HG02678 (cell line): ENCODE data around the gene SH3RF2.
"Not testable (repeated sequence)": the region's sequence is repeated elsewhere in the genome, so short reads cannot be mapped to it uniquely, and the experiment has no call there.

Experiments
- ATAC-seq: cut with Tn5 transposase; IDR thresholded peaks from one replicate; pipeline ENCODE4 v1.9.1; 2021; ENCODE audit warnings: mild to moderate bottlenecking, moderate library complexity; ENCODE audit not compliant: unreplicated experiment

Gene SH3RF2

DNA sequence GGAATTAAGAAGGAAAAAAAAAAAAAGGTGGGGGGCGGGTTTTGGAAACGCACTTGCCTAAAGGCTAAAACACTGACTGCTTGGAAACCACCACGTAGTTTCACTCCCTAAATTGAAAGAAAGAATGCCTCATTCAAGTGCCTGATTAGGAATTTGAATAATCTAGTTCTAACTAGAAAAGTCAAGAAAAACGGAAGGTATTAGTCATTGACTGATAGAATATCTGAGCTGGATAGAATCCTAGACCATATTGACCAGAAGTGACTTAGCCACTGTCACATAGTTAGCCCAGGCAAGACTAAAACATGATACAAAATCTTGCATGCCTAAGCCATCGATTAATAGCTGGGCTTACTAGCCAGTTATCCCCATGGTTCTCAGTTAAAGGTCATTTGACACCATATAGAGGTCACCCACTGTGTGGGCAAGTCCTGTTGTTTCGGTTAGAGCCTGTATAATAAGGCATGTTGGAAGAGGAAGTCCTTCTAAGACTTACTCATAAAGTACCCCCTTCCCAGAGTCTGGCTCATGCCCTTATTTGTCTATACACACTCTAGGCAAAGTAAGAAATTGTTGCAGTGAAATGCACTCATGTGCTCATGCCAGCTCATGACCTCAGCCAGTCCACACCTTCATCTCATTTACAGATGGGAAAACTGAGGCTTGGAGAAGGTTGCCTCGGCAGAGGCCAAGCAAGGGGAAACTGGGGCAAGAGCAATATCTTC lies 40.2 kb downstream of the SH3RF2 start:
- ATAC-seq: no peak

- ATAC-seq: no peak
Observed at GRCh38 chr5:145978171-145978570, 41.8 kb downstream of the SH3RF2 start.

DNA sequence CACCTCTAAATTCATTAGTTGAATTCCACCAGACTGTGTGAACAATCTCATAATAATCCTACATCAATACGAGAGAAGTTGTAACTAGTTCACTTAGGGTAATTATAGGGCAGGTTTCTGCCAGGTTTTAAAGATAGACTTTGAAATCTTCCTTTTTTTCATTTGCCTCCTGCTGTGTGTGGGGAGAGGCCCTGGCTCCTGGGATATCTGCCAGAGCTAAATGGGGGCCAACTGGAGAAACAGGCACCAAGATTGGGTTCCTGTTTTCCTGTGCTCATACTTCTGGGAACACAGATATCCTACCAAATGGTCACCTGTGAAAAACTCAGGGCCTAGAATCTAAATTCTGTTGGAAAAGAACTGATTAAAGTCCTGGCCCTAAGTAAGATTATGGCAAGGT lies 42.3 kb downstream of the SH3RF2 start:
- ATAC-seq: no peak

DNA sequence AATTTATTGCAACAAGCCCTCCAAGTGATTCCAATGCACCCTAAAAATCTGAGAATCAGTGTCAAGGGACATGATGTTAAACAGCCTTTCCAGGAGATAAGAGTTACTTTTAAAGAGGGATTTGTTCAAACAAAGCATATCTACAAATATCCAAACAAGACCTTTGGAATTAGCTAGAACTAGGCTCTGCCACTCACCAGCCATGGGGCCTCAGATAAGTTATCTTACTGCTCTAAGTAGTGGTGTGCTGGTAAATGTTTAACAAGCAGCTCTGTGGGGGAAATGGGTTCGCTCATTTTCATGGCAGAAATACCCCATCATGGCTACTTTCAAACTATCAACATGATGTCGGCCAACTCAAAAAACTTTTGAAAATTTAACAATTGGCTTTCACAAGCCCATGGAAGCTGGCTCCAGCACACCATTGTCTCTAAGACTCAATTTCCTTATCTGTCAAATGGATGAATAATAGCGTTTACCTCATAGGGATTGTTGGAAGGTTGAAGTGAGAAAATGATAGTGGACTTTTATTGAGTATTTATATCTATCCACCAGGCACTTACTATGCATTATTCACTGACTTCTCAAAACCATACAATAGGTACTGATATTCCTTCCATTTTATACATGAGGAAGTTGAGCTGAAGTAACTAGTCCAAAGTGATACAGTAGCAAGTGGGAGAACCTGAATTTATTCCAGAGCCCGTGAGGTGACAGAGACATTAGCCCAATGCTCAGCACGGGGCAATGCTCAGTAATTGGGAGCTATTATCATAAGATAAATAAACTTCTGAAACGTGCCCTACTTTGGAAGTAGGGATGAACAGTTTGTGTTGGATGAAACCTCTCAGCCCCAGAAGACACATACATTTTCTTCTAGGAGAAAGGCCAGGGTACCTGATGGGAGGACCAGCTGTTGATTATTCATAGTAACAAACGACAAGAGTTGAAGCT lies 43.2 kb downstream of the SH3RF2 start:
- no peak for ATAC-seq

DNA sequence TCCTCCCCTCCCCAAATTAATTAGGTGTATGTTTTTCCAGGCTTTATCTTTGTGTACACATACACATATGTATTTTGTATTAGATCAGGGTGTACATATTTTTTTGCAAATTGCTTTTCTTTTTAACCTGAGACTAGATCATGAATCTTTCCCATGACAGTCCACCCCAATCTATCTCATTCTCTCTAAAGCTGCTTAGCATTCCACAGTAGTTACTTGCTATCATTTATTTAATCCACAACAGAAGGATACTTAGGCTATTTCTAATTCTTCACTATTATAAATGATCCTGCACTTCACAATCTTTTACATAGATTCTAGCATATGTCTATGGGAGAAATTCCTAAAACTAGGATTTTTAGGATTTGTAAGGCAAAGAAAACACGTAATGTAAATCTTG lies 43.9 kb downstream of the SH3RF2 start:
- no peak for ATAC-seq

DNA sequence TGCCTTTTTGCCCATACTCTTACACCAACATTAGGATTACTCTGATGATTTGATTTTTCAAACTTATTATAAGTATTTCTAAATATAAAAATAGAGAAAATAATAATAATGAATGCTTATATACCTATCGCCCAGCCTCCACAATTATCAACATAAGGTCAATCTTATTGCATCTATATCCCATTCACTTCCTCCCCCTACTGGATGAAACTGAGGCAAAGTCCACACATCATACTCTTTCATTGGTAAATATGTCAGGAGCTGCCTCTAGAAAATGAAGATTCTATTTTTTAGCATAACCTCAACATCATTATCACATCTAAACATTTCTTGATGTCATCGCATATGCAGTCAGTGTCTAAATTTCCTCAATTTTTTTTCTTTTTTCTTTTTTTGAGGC lies 44.3 kb downstream of the SH3RF2 start:
- no peak for ATAC-seq

- no peak for ATAC-seq
Observed at GRCh38 chr5:145981589-145982571, 45.5 kb downstream of the SH3RF2 start.

DNA sequence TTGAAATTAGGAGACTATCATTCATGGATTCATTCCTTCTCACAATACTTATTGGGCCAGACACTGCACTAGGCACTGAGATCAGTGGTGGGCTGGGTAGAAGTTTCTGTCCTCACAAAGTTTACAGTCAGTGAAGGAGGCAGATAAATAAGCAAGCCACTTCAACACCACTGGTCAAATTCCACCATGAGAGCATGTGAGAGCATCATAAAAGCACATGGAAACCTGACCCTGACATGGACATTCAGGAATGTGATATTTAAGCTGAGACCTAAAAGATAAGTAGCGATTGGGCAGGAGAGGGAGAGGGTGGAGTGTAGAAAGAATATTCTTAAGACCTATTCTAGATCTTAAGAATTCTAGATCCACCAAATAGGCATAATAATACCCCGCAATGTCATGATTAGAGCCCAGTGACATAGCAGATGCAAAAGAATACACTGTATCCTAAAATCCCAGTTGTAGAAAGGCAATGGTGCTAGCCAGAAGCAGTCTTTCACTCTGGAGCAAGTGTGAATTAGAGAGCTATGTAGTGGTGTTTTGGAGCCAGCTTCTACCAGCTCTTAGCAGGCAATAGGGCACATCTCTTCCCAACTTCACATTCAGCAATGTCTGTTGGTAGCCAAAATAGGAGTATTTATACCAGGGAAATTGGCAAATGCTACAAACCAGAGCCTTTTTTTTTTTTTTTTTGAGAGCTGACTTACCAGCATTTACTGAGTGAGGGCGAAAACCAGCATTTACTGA lies 46.4 kb downstream of the SH3RF2 start:
- no peak for ATAC-seq

DNA sequence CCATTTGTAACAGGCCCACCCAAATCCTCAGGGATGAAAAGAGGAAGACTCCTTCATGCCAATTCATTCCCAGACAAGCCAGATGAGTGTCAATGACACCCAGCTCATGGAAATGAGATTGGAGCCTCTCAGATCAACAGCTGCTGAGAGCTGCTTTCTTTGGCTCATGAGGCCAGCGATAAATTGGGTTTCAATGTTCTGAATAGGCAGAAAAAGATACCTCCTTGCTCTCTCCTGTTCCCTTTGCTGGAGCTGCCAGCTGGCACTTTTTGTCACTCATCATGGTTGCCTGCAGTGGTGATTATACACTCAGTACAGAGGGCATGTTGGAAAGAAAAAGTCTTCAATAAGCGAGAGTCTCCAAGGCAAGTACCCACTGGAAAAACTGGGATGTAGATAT lies 47.1 kb downstream of the SH3RF2 start:
- ATAC-seq: no peak

DNA sequence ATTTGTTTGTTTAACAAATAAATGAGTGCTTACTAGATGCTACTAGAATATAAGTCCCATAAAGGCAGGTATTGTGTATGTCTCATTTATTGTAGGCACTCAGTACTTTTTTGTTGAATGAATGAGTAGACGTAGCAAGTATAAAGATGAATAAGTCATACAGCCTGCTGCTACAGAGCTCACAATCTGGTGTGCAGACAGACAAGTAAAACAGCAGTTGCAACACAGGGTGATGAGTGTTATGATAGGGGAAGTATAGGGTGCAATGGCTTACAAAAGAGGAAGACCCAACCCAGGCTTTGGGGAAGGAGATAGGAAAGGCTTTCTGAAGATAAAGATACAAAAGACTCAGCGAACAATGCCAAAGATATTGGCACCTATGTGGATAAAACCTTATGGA lies 47.7 kb downstream of the SH3RF2 start:
- no peak for ATAC-seq

DNA sequence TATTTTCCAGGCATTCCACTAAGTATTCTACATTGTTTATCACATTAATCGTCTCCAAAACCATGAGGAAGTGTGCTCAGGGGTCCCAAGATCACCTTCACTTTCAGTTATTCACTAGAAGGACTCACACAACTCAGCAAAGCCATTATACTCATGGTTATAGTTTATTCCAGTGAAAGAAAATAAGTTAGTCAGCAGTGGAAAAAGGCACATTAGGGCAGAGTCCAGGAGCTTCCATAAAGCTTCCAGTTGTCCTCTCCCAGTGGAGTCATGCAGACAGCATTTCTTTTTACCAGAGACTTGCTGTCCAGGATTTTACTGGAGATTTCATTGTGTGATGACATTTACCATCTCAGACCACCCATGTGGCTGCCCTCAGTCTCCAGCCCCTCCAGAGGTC lies 51.5 kb downstream of the SH3RF2 start:
- no peak for ATAC-seq

DNA sequence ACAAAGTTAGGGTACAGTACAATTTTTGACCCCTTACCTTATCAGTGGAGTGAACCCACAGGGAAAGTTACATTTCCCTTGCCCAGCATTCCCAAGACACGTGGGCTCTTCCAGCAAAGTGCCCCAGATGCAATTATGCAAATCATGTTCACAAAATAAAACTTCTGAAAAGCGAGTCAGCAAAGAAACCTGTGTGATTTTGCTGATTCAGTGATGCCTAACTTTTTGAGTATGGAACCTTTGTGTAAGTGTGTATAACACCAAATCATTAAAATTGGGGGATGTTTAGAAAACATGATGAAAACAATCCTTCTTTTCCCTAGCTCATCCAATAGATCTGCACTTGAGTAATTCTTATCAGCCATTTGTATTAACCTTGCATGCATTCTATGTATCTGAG lies 52.6 kb downstream of the SH3RF2 start:
- no peak for ATAC-seq

DNA sequence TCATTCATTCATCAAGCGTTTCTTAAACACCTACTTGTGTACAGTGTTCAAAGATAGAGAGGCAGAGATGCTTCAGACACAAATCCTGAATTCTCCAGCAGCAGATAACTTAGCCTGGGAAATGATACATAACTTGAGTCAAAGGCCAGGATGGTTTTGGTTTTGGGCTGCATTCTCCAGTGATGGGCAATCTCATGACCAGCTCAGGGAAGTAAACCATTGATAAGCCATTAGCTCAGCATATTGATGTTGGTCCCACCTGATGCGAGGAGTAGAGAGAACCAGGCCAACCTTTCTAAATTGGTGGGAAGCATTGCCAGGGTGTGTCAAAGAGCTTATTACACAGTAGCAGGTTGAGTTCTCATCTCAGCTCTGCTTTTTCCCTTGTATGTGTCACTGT lies 53.0 kb downstream of the SH3RF2 start:
- no peak for ATAC-seq

GRCh38 chr5:145990170-145990569 lies 53.8 kb downstream of the SH3RF2 start:
- no peak for ATAC-seq

GRCh38 chr5:145991044-145991575 lies 54.7 kb downstream of the SH3RF2 start:
- no peak for ATAC-seq

DNA sequence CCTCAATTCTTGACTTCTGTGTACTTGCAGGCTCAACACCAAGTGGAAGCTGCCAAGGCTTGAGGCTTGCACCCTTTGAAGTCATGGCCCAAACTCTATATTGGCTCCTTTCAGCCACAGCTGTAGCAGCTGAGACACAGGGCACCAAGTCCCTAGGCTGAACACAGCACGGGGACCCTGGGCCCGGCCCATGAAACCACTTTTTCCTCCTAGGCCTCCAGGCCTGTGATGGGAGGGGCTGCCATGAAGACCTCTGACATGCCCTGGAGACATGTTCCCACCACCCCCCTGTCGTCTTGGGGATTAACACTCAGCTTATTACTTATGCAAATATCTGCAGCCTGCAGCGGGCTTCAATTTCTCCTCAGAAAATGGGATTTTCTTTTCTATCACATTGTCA lies 57.2 kb downstream of the SH3RF2 start:
- not testable (repeated sequence) for ATAC-seq

- no peak for ATAC-seq
Observed at GRCh38 chr5:145996135-145996534, 59.8 kb downstream of the SH3RF2 start.

DNA sequence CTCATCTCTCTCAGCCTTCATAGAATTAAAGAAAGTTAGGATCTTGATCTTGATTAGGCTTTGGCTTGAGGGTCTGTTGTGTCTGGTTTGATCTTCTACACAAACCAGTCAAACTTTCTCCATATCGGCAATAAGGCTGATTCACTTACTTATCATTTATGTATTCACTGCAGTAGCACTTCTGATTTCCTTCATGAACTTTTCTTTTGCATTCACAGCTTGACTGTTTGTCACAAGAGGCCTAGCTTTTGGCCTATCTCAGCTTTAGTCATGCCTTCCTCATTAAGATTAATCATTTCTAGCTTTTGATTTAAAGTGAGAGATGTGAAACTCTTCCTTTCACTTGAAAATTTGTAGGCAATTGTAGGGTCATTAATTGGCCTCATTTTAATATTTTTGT lies 62.8 kb downstream of the SH3RF2 start:
- no peak for ATAC-seq

DNA sequence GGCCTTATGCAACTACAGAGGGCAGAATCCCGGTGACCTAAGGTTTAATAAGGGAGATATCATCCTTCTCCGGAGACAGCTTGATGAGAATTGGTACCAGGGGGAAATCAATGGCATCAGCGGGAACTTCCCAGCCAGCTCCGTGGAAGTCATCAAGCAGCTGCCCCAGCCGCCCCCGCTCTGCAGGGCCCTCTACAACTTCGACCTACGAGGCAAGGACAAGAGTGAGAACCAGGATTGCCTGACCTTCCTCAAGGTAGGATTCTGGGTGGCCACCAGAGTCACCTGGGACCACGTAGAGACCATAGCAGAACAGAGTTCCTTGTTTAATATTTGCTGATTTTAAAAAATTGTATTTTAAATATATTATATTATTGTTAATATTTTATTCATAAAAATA lies 63.7 kb downstream of the SH3RF2 start:
- ATAC-seq: no peak
